DMS114 treated with DMSO at 0.1 percent for 48 hours (cell line): ENCODE measurements around the gene ITGA2.

Experiments used
- DNase-seq: peaks from one replicate; lab custom pipeline; 2025; ENCODE audit not compliant: unreplicated experiment; lab: John Stamatoyannopoulos, UW

The ITGA2 gene

DNA sequence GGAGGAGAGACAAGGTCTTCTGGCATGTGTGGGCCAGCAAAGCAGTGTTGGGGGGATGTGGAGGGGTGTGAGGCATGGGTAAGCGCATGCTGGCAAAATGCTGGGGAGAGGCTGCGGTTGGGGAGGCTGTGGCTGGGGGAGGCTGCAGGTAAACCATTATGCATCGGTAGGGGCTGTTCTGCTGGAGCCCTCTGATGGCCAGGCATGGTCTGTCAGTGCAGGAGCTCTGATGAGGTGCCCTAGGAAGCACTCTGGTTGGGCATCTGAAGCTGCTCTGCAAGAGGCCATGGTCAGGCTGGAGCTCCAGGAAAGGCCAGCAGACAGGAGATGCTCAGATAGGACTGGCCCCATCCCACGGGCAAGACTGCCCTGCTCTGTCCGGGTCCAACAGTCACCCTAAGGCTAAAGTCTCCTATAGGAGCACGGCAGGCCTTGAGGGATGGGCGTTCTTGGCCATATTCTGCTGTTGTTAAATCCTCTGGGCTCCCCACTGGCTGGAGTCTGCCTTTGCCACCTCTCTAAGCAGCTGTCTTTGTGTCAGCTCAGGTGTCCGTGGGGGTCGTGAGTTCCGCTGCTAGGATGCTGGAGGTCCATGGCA, 28.7 kb downstream of the ITGA2 start:
- no peak for DNase-seq

DNA sequence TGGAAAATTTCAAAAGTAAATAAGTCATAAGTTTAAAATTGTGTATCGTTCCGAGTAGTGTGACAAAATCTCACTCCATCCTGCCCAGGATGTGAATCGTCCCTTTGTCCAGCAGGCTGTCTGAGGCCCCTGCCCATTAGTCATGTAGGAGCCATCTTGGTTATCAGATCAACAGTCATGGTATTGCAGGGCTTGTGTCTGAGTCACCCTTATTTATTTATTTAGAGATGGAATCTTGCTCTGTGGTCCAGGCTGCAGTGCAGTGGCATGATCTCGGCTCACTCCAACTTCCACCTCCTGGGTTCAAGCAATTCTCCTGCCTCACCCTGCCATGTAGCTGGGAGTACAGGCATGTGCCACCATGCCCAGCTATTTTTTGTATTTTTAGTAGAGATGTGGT, 30.2 kb downstream of the ITGA2 start:
- no peak for DNase-seq

DNA sequence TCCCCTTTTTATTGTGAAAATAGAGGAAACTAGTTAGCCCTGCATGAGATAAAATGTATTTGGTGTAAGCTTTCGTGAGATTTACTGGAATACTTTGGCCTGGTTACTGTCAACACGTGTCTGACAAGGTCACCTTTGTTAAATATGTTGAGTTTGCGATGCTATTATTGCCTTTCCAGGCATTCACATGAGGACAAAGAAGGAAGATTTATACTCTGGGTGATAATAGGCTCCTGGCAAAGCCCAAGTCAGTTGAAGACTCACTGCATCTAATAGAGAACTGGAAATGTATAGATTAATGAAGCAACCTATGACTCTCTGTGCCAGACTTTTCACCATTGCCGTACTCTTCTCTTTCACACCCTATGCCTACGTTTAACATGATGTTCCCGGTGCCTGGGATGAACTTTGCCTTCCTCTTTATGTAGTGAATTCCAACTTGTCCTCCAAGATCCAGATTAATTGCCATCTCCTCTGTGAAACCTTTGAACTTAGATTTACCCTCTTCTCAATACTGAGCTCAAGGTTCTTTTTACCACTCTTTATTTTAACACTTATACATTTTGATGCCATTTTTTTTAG, 33.9 kb downstream of the ITGA2 start:
- DNase-seq = no peak

DNA sequence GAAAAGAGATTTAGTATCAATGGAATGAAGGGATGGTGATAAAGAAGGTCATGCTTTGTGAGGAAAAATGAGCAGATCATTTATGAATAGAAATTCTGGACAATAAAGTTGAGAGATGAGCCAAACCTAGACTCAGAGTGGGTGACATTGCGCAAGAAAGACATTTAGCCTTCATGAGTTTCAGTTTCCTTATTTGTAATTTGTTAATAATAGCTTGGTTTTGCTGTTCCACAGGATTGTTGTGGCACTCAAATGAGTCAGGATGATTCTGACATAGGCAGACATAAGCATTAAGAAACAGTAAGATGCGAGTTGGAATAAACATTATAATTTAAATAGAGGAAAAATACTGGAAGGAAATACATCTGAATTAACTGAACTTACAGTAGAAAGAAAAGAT, 34.8 kb downstream of the ITGA2 start:
- DNase-seq = no peak

DNA sequence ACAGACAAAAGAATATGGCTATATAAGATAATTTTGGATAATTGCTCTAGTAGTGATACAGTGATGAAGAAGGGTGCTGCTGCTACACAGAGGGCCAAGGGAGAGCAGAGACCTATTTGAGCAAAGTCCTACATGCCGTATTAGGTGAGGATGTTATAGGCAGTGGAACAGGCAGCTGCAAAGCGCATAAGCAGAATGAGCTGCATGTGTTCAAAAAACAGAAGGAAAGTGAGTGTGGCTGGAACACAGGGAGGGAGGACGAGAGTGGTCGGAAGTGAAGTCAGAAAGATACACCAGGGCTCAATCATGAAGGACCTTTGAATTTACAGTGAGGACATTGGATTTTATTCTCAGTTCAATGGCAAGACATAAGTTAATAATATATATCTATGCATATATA, 35.4 kb downstream of the ITGA2 start:
- DNase-seq = no peak

DNA sequence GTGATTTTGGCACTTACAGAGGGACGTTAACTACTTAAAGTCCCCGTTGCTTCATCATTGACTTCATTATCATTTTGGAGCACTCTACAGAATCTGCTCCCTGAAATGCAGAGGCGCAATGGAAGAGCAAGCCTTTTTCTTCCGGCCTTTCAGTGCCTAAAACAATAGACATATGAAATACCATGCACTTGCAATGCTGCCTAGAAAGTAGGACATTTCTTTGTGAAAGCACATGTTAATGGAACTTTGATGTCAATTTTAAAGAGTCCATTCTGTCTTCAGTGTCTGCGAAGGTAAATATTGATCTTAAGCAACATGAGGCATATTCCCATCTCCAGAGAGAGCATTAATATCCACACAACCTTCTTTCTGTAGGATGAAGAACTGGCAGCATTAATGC, 36.3 kb downstream of the ITGA2 start:
- DNase-seq = no peak

DNA sequence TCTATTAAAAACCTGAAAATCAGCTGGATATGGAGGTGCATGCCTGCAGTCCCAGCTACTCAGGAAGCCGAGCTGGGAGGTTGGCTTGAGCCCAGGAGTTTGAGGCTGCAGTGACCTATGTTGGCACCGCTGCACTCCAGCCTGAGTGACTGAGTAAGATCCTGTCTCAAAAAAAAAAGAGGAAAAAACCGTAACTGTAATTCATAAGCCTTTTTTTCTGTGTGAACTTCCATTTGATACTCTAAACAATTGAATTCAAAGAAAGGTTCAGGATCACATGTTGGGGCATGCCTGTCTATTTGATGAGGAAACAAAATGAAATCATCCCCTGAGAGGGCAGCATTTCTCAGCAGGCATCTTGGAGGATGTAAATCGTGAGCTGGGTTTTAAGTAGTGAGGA, 38.8 kb downstream of the ITGA2 start:
- no peak for DNase-seq

DNA sequence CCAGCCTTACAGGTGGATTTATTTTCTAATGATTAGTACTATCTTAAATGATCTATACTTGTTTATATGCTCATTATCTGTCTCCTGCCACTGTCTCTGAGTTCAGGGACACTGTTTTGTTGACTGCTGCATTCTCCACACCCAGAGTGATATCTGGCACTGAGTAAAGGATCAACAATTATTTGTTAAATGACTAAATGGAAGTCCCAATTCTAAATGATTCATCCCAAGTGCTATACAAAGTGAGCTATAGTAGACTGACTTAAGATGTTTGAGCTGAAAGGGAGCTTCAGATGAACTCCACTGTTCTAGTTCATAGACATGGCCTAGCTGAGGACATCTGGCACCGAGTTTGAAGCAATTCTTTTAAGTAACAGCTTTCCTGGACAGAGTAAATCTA, 40.5 kb downstream of the ITGA2 start:
- DNase-seq = no peak

DNA sequence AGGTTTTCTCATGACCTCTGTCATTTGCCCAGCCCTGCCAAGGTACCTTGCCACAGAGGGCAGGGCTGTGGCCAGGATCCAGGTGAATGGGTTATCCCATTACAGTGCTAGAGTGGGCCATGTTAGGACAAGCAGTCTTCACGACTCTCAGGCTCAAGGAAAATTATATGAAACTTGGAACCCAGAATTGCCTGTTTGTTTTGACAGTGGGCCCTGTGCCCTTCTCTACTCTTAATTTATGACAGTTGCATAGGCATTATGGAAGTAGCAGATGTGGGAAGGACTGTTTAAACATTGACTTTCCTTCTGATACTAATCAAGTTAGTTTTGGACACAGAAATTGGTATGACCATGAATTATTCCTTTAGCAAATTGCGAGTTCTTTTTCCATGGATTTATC, 41.7 kb downstream of the ITGA2 start:
- DNase-seq = no peak

DNA sequence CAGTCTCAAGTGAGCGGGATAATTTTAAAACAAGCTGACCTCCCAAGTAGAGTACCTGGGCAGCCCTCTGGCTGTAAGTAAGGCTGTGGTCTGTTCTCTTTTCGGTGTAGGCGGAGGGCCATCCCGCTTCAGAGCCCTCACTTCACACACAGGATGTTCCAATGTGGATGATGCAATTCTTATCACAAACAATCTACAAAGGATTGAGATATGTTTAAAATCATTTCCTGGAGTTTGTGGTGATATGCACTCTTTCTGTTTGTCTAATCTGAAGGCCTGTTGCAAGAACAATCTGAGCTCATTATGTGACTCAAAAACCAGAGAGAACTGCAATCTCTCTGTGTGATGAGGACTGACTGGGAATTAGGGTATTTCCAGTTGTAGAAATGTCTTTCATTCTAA, 42.5 kb downstream of the ITGA2 start:
- no peak for DNase-seq

DNA sequence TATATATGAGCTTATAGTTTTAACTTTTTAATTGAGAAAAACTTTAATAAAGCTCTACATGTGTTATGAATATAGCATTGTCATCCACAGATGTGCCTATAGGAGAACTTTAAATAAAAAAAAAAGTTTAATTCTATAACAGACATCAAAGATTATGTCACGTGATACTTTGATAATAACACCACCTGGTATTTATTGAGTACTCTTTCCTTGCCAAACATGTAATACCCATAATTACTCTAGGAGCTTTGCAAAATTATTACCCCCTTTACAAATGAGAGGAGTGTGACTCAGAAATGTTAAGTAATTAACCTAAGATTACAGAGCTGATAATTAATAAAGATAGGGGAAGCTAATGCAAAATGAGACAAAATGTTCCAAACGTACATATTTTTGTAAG, 43.0 kb downstream of the ITGA2 start:
- no peak for DNase-seq

DNA sequence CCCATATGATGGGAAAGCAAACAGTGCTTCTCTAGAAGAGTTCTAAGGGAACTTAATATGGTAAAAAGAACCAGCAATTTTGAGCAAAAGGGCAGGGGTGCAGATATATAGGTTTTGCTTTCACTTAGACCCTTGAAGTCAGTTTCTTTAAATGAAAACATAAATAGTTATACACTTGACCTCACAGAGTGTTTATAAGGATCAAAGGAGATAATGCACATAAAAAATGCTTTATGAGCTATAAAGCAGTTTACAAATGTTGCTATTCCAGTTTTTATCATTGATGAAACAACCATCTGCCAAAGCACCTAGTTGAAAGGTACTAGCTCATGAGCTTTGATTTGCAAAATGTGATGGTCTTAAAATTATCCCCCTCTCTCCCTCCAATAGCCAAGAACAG, 45.7 kb downstream of the ITGA2 start:
- no peak for DNase-seq

DNA sequence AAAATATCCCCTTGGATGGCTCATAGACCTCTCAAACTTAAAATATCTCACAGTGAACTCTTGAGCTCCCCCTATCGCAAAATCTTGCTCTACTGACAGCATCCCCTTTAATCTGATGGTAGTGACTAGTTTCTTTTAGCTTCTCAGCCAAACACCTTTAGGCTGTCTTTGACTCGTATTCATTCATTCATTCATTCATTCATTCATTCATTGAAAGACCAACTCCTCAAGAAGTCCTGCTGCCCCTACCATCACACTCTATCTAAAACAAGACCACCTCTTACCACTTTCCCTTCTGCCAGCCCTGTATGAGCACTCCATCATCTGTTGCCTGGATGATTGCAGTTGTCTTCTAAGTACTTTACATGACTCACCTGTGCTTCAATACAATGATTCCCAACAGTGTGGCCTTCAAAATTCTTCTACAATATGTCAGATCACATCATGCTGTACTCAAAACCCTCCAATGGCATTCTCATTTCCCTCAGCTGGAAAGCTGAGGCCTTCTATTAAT, 46.8 kb downstream of the ITGA2 start:
- DNase-seq = peak; percentile 1

DNA sequence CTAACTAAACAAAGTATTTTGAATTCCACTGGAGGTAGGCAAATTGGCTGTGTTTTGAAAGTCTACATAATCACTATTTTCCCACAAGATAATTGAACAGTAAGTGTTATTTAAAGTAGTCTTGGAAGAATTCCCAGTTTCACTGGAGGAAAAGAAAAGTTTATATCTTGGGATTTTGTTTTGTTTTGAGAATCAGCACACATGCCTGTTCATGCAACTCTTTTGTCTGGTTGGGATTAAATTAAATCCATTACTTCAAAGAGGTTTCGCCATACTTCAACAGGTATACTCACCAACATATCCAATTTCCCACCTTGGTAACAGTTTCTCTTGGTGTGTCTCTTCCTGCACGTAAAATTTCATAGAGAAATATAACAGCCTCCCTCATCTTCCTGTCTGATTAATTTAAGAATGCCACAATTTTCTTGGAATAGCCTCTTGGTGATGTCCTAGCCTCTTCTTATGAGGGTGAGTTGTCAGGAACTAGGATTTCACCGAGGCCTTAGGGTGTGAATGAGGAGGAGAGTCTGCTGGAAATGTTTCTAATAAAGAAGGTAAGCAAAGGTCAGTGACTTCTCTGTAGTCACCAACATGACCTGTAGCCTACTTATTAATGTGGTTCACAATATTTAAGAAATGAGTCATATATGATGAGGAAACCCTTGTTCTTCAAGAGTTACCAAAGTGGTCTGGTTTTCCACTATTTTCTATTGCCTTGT, 48.1 kb downstream of the ITGA2 start:
- no peak for DNase-seq

DNA sequence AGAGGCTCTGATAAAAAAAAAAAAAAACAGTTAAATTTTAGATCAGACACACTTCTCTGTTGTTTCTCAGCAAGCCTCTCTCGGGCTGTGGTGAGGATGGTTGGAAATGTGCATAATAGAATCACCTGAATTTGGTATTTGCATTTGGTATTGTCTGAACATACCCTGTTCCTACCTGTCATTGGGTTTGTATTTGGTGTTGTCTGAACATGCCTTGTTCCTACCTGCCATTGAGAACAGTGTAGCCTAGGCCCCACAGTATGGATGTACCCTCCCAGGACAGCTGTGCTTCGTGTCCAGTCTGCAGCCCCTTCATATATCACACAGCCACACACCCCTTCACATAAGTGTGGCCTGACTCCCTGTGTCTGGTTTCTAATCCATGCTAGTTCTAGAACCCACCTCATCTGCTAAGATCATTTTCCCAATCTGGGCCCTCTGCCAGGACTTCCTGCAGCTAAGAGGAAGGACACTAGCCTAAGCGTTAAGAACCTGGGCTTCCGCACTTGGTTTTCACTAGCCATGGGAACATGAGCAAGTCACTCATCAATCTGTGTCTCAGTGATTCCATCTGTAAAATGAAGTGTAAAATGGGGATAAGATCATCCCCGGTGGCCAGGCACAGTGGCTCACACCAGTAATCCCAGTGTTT, 49.2 kb downstream of the ITGA2 start:
- DNase-seq = no peak

DNA sequence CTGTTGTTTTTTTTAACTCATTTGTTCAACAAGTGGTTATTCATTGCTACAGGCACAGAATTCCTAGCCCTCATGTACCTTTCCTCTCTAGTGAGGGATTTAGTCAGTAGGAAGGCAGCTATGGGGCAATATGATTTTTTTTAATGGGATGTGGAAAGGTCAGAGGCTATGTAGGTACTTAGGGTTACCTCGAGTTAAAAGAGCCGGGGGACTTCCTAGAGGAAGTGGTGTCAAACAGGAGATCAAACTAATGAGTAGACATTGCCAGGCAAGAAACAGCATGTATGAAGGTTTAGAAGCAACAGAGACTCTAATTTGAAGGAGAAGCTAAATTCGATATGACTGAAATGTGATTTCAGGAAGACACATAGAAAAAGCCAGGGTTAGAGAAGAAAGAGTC, 50.7 kb downstream of the ITGA2 start:
- DNase-seq = no peak

DNA sequence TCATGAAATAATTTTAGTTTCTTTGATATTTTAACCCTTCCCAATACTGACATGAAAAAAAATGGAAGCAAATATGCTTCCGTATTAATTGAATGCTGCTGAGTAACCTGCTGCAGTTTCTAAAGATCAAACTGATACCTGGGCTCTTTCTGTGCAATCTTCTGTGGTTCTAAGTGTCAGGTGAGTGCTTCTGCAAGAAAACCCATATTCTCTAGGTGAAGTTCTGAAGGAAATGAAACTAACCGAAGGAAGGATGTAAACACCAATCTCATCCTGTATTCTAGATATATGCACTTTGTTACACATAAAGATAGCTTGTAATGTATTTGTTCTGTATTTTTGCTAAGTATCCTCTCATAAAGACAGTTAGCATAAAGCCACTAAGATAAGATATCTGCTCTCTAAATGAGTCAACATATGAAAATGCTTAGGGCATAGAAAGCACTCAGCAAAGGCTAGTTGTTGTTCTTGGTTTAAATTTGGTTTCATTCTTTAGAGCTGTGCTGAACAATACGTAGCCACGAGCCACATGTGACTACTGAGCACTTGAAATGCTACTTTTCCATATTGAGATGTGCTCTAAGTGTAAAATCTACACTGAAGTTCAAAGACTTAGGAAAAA, 52.0 kb downstream of the ITGA2 start:
- no peak for DNase-seq

DNA sequence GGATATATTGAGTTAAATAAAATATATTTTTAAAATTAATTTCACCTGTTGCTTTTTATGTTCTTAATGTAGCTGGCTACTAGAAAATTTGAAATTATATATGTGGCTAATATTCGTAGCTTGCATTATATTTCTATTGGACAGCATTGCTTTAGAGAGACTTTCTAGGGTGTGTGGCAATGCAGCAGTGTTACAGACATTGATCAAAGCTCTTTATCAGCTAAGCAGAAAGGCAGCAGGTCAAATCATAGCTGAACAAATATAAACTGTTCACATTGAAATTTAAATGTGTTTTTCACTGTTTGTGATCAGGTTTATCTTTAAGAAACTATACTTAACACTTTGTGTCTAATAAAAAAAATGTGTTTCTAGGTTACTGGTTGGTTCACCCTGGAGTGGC, 52.6 kb downstream of the ITGA2 start:
- no peak for DNase-seq

DNA sequence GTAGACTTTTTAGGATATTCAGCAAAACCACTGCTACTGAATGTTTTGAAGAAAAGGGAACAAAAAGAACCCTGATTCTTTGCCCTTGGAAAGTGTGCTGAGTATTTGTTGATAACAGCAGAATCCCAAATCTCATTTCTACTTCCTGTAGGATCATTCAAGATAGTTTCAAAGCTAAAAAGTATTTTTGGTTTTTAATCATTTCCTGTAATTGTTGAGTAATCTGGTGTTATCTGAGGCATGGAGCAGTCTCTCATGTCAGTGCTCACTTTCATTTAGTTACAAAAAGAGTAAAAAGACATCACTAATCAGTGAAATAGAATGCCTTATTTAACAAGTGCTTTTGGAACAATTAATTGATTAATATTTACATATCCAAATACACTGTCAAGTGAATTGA, 56.1 kb downstream of the ITGA2 start:
- no peak for DNase-seq

DNA sequence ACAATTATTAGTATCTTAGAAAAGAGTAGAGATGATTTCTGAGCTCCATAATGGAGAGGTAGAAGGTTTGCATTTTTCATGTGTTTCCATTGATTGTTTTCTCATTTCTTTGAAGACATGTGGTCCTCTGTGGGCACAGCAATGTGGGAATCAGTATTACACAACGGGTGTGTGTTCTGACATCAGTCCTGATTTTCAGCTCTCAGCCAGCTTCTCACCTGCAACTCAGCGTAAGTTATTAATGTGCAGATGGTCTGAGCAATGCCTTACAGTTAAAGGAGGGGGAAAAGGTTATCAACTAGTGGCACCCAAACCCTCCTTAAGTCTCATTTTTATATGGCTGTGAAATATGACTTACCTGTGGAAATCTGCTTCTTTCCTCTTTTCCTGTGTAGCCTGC, 59.1 kb downstream of the ITGA2 start:
- DNase-seq = no peak

DNA sequence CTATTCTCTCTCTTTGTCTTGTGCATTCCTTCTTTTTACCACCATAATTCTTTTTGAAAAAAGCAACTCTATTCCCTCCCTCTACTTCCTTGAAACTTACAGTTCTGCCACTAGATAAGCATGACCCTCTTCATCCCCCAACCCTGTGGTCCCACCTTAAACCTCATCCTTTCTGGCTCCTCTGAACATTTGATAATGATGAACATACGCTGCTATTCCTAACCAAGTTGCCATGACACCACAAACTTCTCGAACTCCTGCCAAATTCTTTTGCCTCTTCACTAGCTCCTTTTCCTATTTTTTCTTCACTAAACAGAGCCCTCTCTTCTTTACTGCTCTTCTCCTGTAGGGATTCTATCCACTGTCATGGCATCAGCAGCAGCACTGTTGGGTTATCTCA, 63.3 kb downstream of the ITGA2 start:
- DNase-seq = no peak

DNA sequence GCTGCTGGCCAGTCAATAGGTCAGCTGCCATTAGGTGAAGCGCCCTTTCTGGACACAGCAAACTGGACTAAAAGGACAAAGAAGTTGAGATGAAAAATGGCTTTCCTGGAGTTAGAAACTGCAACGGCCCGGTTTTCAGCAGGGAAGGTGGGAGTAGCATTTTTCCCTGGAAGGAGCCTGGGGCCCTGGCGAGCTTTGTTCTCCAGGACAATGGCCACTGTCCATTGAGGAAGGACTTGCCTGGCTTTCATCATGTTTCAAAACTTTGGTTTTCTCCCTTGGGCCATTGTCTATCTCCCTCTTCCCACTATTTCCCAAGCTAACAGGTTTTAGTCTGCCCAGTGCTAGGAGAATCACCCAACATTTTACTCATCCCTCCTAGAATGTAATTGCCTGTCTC, 64.2 kb downstream of the ITGA2 start:
- DNase-seq = no peak
